ENCODE data around the gene STK38.
"Not testable (repeated sequence)": the region's sequence is repeated elsewhere in the genome, so short reads cannot be mapped to it uniquely, and the experiment has no call there.

STK38 gene

GRCh38 chr6:36492092-36492491, 55.2 kb downstream of the STK38 start:
- DNase-seq (ENCODE audit: low read depth), result no peak
- TF ChIP-seq, protein P1, sequence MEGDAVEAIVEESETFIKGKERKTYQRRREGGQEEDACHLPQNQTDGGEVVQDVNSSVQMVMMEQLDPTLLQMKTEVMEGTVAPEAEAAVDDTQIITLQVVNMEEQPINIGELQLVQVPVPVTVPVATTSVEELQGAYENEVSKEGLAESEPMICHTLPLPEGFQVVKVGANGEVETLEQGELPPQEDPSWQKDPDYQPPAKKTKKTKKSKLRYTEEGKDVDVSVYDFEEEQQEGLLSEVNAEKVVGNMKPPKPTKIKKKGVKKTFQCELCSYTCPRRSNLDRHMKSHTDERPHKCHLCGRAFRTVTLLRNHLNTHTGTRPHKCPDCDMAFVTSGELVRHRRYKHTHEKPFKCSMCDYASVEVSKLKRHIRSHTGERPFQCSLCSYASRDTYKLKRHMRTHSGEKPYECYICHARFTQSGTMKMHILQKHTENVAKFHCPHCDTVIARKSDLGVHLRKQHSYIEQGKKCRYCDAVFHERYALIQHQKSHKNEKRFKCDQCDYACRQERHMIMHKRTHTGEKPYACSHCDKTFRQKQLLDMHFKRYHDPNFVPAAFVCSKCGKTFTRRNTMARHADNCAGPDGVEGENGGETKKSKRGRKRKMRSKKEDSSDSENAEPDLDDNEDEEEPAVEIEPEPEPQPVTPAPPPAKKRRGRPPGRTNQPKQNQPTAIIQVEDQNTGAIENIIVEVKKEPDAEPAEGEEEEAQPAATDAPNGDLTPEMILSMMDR (IDR thresholded peaks at IDR 0.05; ENCODE audit: control insufficient read depth, extremely low read depth, insufficient read depth), result no peak
- H3K4me3 ChIP-seq (ENCODE audit: low read depth, low read length), result no peak overlapping the region

GRCh38 chr6:36491378-36491965, 55.8 kb downstream of the STK38 start:
- DNase-seq (ENCODE audit: low read depth), result no peak
- no peak overlapping the region for H3K4me3 ChIP-seq (ENCODE audit: low read depth, low read length)
- TF ChIP-seq, protein P1 (IDR thresholded peaks at IDR 0.05; ENCODE audit: control insufficient read depth, extremely low read depth, insufficient read depth), result no peak

- TF ChIP-seq, protein P1 (IDR thresholded peaks at IDR 0.05; ENCODE audit: control insufficient read depth, extremely low read depth, insufficient read depth), result no peak
- no peak overlapping the region for H3K4me3 ChIP-seq (ENCODE audit: low read depth, low read length)
- DNase-seq (ENCODE audit: low read depth), result no peak
Measured at GRCh38 chr6:36489426-36489825, 57.9 kb downstream of the STK38 start.

DNA sequence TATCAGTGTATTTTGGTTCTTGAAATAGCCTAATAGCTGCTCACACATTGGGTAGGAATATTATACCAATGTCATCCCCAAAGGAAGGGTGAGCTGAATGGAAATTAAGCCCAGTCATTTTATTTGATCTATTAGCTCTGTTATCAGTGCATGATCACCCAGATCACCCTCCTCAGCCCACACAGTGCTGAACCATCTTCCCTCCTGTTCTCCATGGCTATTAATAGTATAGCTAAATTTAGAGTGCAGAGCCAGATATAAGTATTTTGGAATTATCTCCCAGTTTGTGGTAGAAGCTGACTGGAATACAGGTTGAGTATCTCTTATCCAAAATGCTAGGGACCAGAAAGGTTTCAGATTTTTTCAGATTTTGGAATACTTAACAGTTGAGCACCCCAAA, 59.1 kb downstream of the STK38 start:
- DNase-seq (ENCODE audit: low read depth), result no peak
- H3K4me3 ChIP-seq (ENCODE audit: low read depth, low read length), result no peak overlapping the region
- TF ChIP-seq, protein P1 (IDR thresholded peaks at IDR 0.05; ENCODE audit: control insufficient read depth, extremely low read depth, insufficient read depth), result no peak

GRCh38 chr6:36487698-36488097, 59.6 kb downstream of the STK38 start:
- TF ChIP-seq, protein P1 (IDR thresholded peaks at IDR 0.05; ENCODE audit: control insufficient read depth, extremely low read depth, insufficient read depth), result no peak
- no peak for DNase-seq (ENCODE audit: low read depth)
- H3K4me3 ChIP-seq (ENCODE audit: low read depth, low read length), result no peak overlapping the region

DNA sequence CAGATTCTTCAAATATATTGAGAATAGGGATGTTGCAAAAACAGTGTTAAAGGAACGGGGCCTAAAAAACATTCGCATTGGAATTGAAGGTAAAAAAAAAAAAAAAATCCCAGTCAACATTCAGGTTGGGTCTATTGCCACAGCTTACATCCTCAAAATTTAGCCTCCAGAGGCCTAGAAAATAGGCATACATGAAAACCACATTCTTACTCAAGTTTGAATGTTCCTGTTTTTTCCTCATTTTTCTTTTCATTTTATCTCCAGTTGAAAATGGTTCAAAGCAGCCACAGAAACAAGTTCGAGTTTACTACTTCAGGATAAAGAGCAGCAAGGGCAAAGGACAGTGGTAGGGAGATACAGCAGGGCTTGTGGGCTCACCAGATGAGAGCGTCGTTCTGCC, 62.5 kb downstream of the STK38 start:
- H3K4me3 ChIP-seq (ENCODE audit: low read depth, low read length), result no peak overlapping the region
- TF ChIP-seq, protein P1 (IDR thresholded peaks at IDR 0.05; ENCODE audit: control insufficient read depth, extremely low read depth, insufficient read depth), result no peak
- DNase-seq (ENCODE audit: low read depth), result no peak

DNA sequence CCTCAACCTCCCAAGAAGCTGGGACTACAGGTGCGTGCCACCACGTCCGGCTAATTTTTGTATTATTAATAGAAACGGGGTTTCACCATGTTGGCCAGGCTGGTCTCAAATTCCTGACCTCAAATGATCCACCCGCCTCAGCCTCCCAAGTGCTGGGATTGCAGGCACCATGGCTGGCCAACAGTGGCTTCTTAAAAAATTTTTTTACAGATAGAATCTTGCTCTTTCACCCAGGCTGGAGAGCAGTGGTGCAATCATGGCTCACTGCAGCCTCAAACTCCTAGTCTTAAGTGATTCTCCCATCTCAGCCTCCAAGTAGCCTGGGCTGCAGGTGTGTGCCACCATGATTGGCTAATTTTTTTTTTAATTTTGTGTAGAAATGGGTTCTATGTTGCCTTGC, 64.0 kb downstream of the STK38 start:
- H3K4me3 ChIP-seq (ENCODE audit: low read depth, low read length); DNase-seq (ENCODE audit: low read depth): not testable (repeated sequence)
